Loucy (cell line): Measurements from ENCODE around the gene ARSG.
A peak's percentile ranks its signal among the peaks of the same experiment; 100 is the strongest.

Source experiments
- H2AFZ ChIP-seq: fragments of 200-600 bp; sonication (generic); 2 replicates; pipeline ENCODE4 v1.6.0; 2016; ENCODE audit warnings: antibody characterized with exemption, mild to moderate bottlenecking, low read length, moderate library complexity
- H3F3A ChIP-seq: fragments of 200-600 bp; 2 replicates; pipeline ENCODE4 v1.6.0; 2016; ENCODE audit warnings: antibody characterized with exemption, low read depth, mild to moderate bottlenecking
- H3K27me3 ChIP-seq: fragments of 200-600 bp; sonication (generic); 2 replicates; pipeline ENCODE4 v1.6.1; 2014; ENCODE audit warnings: low read length, mild to moderate bottlenecking; ENCODE audit not compliant: insufficient read depth, poor library complexity, severe bottlenecking
- H3K36me3 ChIP-seq: fragments of 200-600 bp; sonication (generic); 2 replicates; pipeline ENCODE4 v1.6.1; 2016; ENCODE audit warnings: low read length; ENCODE audit not compliant: insufficient read depth
- H3K4me1 ChIP-seq: fragments of 200-600 bp; sonication (generic); 2 replicates; pipeline ENCODE4 v1.5.1; 2014; ENCODE audit warnings: low read length, mild to moderate bottlenecking; ENCODE audit not compliant: insufficient read depth, poor library complexity, severe bottlenecking
- H3K4me2 ChIP-seq: fragments of 200-600 bp; sonication (generic); 2 replicates; pipeline ENCODE4 v1.6.0; 2014; ENCODE audit warnings: antibody characterized with exemption, low read length, low read depth, mild to moderate bottlenecking; ENCODE audit not compliant: poor library complexity, severe bottlenecking
- H3K4me3 ChIP-seq: fragments of 200-600 bp; sonication (generic); 2 replicates; pipeline ENCODE4 v1.5.1; 2014; ENCODE audit warnings: low read length, mild to moderate bottlenecking, mixed read lengths; ENCODE audit not compliant: poor library complexity, severe bottlenecking
- H3K79me2 ChIP-seq: fragments of 200-600 bp; sonication (generic); 2 replicates; pipeline ENCODE4 v1.6.1; 2014; ENCODE audit warnings: low read length; ENCODE audit not compliant: insufficient read depth
- H3K9ac ChIP-seq: fragments of 200-600 bp; sonication (generic); 2 replicates; pipeline ENCODE4 v1.6.0; 2014; ENCODE audit warnings: mild to moderate bottlenecking, low read depth, low read length, moderate library complexity; ENCODE audit not compliant: poor library complexity, severe bottlenecking
- H3K9me2 ChIP-seq: fragments of 200-600 bp; sonication (generic); replicated peaks from 2 replicates; pipeline ENCODE4 v1.6.1; 2016; ENCODE audit warnings: low read depth, low read length, mixed read lengths
- H3K9me3 ChIP-seq: fragments of 200-600 bp; sonication (generic); 2 replicates; pipeline ENCODE4 v1.6.1; 2014; ENCODE audit warnings: mild to moderate bottlenecking, antibody characterized with exemption, low read length, low read depth; ENCODE audit not compliant: insufficient read depth
- H4K20me1 ChIP-seq: fragments of 200-600 bp; sonication (generic); 2 replicates; pipeline ENCODE4 v1.6.0; 2014; ENCODE audit warnings: antibody characterized with exemption, low read length, mild to moderate bottlenecking; ENCODE audit not compliant: insufficient read depth, poor library complexity, severe bottlenecking
- CTCF ChIP-seq: fragments of 200-600 bp; sonication (generic); conservative IDR thresholded peaks from 2 replicates; pipeline ENCODE4 v1.5.1; 2014; ENCODE audit warnings: mild to moderate bottlenecking, antibody characterized with exemption, low read length
- EZH2phosphoT487 ChIP-seq: fragments of 200-600 bp; IDR thresholded peaks from 2 replicates; pipeline ENCODE4 v1.6.1; 2018; ENCODE audit warnings: antibody characterized with exemption, mild to moderate bottlenecking, moderate library complexity, borderline replicate concordance

Gene ARSG

GRCh38 chr17:68458260-68459036 is 167.2 kb downstream of the ARSG start:
- no peaks in the 10 kb centered on the region for H4K20me1 ChIP-seq
- peaks cover 51% of the 10 kb centered on the region for H3K4me1 ChIP-seq
- H3K27me3 ChIP-seq: no peaks in the 10 kb centered on the region
- H3K9me2 ChIP-seq: no peaks in the 10 kb centered on the region
- peaks cover 10% of the 10 kb centered on the region; the same call in 1 of the 2 replicates for H3K79me2 ChIP-seq
- no peaks in the 10 kb centered on the region for H3K9me3 ChIP-seq
- no peaks in the 10 kb centered on the region for H3F3A ChIP-seq
- TF ChIP-seq CTCF (no peak), EZH2phosphoT487 (no peak)
- H2AFZ ChIP-seq: 0 out of 2 replicates have a peak overlapping the region, but pooled peaks have one; percentile 44
- H3K4me2 ChIP-seq: peak overlapping the region; percentile 74
- peak overlapping the region; percentile 18 for H3K9ac ChIP-seq
- H3K4me3 ChIP-seq: peak overlapping the region; percentile 69
- H3K36me3 ChIP-seq: no peaks in the 10 kb centered on the region

GRCh38 chr17:68459037-68459639 is 167.8 kb downstream of the ARSG start:
- no peak overlapping the region for H3K4me3 ChIP-seq
- H3K36me3 ChIP-seq: no peaks in the 10 kb centered on the region
- no peaks in the 10 kb centered on the region for H3F3A ChIP-seq
- no peak overlapping the region for H3K9ac ChIP-seq
- TF ChIP-seq CTCF (no peak), EZH2phosphoT487 (no peak)
- H4K20me1 ChIP-seq: no peaks in the 10 kb centered on the region
- no peak overlapping the region for H2AFZ ChIP-seq
- H3K9me3 ChIP-seq: no peaks in the 10 kb centered on the region
- peaks cover 10% of the 10 kb centered on the region; the same call in 1 of the 2 replicates for H3K79me2 ChIP-seq
- no peaks in the 10 kb centered on the region for H3K9me2 ChIP-seq
- no peaks in the 10 kb centered on the region for H3K27me3 ChIP-seq
- H3K4me1 ChIP-seq: peaks cover 51% of the 10 kb centered on the region
- H3K4me2 ChIP-seq: no peak overlapping the region

DNA sequence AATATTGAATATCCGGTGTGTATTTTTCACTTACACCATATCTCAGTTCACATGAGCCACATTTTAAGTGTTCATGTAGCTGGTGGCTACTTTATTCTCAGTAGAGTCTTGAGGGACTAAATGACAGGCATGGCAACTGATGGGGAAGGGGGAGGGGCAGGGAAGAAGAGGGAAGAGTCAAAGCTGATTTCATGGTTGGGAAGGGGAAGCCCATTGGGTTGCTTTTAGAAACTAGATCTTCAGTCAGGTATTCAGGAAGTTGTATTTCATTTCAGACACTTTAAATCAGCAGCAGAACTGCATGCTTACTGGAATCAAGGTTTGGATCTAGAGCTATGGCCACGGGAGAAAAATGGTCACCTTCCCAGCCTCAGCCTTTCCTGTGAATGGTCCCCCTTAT is 168.9 kb downstream of the ARSG start:
- Histone ChIP-seq H4K20me1 (no peaks in the 10 kb centered on the region), H3F3A (no peaks in the 10 kb centered on the region), H3K4me1 (peaks cover 51% of the 10 kb centered on the region), H3K36me3 (no peaks in the 10 kb centered on the region), H2AFZ (no peak overlapping the region), H3K27me3 (no peaks in the 10 kb centered on the region), H3K9ac (peak overlapping the region; percentile 13), H3K9me2 (no peaks in the 10 kb centered on the region), H3K9me3 (no peaks in the 10 kb centered on the region), H3K79me2 (peaks cover 10% of the 10 kb centered on the region; the same call in 1 of the 2 replicates), H3K4me3 (peak overlapping the region; percentile 22), H3K4me2 (peak overlapping the region; percentile 46)
- no peak for TF ChIP-seq EZH2phosphoT487
- no peak for TF ChIP-seq CTCF
